Measurements from ENCODE around the gene ERAP2.

DNA sequence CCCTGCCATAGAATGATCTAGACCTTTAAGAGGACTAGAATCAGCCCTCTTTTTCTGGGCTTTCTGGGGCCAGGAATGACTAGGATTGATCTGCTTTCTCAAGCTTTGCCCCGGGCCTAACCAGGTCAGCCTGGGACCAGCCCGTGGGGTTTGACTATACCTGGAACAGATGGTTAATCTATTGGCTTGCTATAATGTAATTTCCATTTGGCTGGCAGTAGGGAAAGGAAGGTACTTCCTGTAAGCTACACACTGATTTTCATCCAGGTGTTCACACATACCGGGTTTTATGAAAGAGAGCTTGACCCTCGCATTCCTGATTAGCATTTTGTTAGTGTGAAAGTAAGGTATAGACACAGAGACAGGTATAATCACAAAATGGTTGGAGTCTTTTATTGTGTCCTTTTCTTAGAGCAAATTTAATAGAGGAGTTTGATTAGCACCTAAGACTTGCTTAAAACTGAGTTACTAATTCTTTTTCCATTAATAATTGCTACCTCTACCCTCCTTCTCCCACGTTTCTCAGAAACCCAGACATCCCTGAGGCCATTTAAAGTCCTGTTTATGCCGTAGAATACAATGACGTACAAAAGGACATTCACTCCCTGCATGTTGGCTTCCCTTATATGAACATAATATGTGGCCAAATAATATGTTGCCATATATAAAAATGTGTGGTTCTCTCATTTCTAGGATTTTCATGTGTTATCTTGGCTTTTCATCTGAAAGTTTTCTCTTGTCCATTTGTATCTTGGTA is 76.9 kb downstream of the ERAP2 start:
- no peak for TF ChIP-seq POLR2A (IDR thresholded peaks at IDR 0.05; ENCODE audit: low read length)
- TF ChIP-seq GATA1 (IDR thresholded peaks at IDR 0.05; ENCODE audit: low read depth, low read length), result no peak
